GM12878 (cell line): ENCODE data around the gene ERC2.

Experiments
- BHLHE40 ChIP-seq, 2 experiments: fragments of 450-650 bp in 1 of 2; IDR thresholded peaks; 2 replicates each; pipeline ENCODE4 v1.6.1; 2011 to 2017; ENCODE audit warnings: low read depth in 2 of 2, borderline replicate concordance in 1 of 2, improper control_type of control experiment in 1 of 2, low read length in 1 of 2, mild to moderate bottlenecking in 1 of 2
- CHD2 ChIP-seq: IDR thresholded peaks from 2 replicates; pipeline ENCODE4 v1.6.1; 2011; ENCODE audit warnings: low read depth, low read length, improper control_type of control experiment, borderline replicate concordance
- EP300 ChIP-seq, 2 experiments: fragments of 150-350 bp in 1 of 2; IDR thresholded peaks; 2 replicates each; pipeline ENCODE4 v1.6.1; 2011 to 2012; ENCODE audit warnings: low read depth in 2 of 2, low read length in 2 of 2, borderline replicate concordance in 1 of 2, improper control_type of control experiment in 1 of 2, inconsistent platforms in 1 of 2; ENCODE audit not compliant: control insufficient read depth in 1 of 2
- GABPA ChIP-seq: IDR thresholded peaks from 2 replicates; pipeline ENCODE4 v1.6.1; 2014; ENCODE audit warnings: antibody characterized with exemption, low read depth, mild to moderate bottlenecking, inconsistent platforms
- JUNB ChIP-seq: IDR thresholded peaks from 2 replicates; pipeline ENCODE4 v1.6.1; 2016; ENCODE audit warnings: antibody characterized with exemption, mild to moderate bottlenecking
- RAD21 ChIP-seq: IDR thresholded peaks from 2 replicates; pipeline ENCODE4 v1.6.1; 2011; ENCODE audit warnings: mild to moderate bottlenecking, low read depth, low read length, moderate library complexity; ENCODE audit not compliant: insufficient read depth
- RCOR1 ChIP-seq: conservative IDR thresholded peaks from 2 replicates; pipeline ENCODE4 v1.6.1; 2012; ENCODE audit warnings: low read depth, low read length, improper control_type of control experiment
- SMARCA5 ChIP-seq: fragments of 450-650 bp; IDR thresholded peaks from 2 replicates; pipeline ENCODE4 v1.6.1; 2017; ENCODE audit warnings: mild to moderate bottlenecking
- SREBF2 ChIP-seq: IDR thresholded peaks from 2 replicates; pipeline ENCODE4 v1.6.1; 2012; ENCODE audit warnings: mild to moderate bottlenecking, low read length
- ZBTB33 ChIP-seq: fragments of 450-650 bp; IDR thresholded peaks from 2 replicates; pipeline ENCODE4 v1.6.1; 2017; ENCODE audit warnings: mild to moderate bottlenecking
- TF ChIP-seq, protein P1 (sequence below), 3 experiments: IDR thresholded peaks in 2 of 3; conservative IDR thresholded peaks in 1 of 3; 2 replicates each; pipeline ENCODE4 v1.5.1; 2011; ENCODE audit warnings: low read depth in 3 of 3, low read length in 3 of 3, mild to moderate bottlenecking in 3 of 3, control low read depth in 2 of 3, moderate library complexity in 2 of 3, inconsistent platforms in 1 of 3, mixed read lengths in 1 of 3; ENCODE audit not compliant: control insufficient read depth in 2 of 3, insufficient read depth in 1 of 3; ENCODE audit errors: extremely low read depth in 1 of 3
- TF ChIP-seq, protein P2 (sequence below): IDR thresholded peaks from 2 replicates; pipeline ENCODE4 v1.6.1; 2012; ENCODE audit warnings: low read depth, low read length, improper control_type of control experiment

- no peak for TF ChIP-seq GABPA
- TF ChIP-seq, protein P1, sequence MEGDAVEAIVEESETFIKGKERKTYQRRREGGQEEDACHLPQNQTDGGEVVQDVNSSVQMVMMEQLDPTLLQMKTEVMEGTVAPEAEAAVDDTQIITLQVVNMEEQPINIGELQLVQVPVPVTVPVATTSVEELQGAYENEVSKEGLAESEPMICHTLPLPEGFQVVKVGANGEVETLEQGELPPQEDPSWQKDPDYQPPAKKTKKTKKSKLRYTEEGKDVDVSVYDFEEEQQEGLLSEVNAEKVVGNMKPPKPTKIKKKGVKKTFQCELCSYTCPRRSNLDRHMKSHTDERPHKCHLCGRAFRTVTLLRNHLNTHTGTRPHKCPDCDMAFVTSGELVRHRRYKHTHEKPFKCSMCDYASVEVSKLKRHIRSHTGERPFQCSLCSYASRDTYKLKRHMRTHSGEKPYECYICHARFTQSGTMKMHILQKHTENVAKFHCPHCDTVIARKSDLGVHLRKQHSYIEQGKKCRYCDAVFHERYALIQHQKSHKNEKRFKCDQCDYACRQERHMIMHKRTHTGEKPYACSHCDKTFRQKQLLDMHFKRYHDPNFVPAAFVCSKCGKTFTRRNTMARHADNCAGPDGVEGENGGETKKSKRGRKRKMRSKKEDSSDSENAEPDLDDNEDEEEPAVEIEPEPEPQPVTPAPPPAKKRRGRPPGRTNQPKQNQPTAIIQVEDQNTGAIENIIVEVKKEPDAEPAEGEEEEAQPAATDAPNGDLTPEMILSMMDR (IDR thresholded peaks at IDR 0.05 in 2 of 3, conservative IDR thresholded peaks at IDR 0.05 in 1 of 3; ENCODE audit: control insufficient read depth in 2 of 3, extremely low read depth in 1 of 3, insufficient read depth in 1 of 3, low read depth in 3 of 3, low read length in 3 of 3) = no peak
- no peak for TF ChIP-seq SREBF2
- TF ChIP-seq RCOR1 = no peak
- TF ChIP-seq EP300 (IDR thresholded peaks at IDR 0.05; ENCODE audit: borderline replicate concordance in 1 of 2, control insufficient read depth in 1 of 2, low read depth in 2 of 2, low read length in 2 of 2) = no peak
- no peak for TF ChIP-seq SMARCA5
- TF ChIP-seq RAD21 = no peak
- no peak for TF ChIP-seq ZBTB33
- no peak for TF ChIP-seq CHD2
- TF ChIP-seq BHLHE40 (IDR thresholded peaks at IDR 0.05; ENCODE audit: borderline replicate concordance in 1 of 2, low read depth in 2 of 2, low read length in 1 of 2) = no peak
- TF ChIP-seq JUNB = no peak
- TF ChIP-seq, protein P2, sequence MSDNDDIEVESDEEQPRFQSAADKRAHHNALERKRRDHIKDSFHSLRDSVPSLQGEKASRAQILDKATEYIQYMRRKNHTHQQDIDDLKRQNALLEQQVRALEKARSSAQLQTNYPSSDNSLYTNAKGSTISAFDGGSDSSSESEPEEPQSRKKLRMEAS = no peak
These were observed 678.8 kb downstream of the ERC2 start for GRCh38 chr3:55789516-55789915.
